Stimulated activated effector memory CD8-positive, alpha-beta T cell treated with anti-CD3 and anti-CD28 coated beads, Interleukin-12 subunit alpha, Interleukin-12 subunit beta, amount 100 ng/mL, for 72 hours (primary cell): ENCODE data around the gene PERP.
"Not testable (repeated sequence)": the region's sequence is repeated elsewhere in the genome, so short reads cannot be mapped to it uniquely, and the experiment has no call there.

Source experiments
- ATAC-seq: fragments of 150-1000 bp; cut with Tn5 transposase; 2 replicates; pipeline ENCODE4 v1.10.0; 2021
- DNase-seq, 2 donors: peaks; one replicate each; pipeline ENCODE4 v3.0.0; 2021 to 2022; ENCODE audit warnings: low spot score in 2 of 2
- H3K27ac Mint-ChIP-seq: one replicate; pipeline ENCODE4 v1.8.0; 2022; ENCODE audit warnings: mild to moderate bottlenecking, mixed read lengths
- H3K36me3 Mint-ChIP-seq: one replicate; pipeline ENCODE4 v1.8.0; 2022; ENCODE audit warnings: mild to moderate bottlenecking, mixed read lengths
- H3K4me1 Mint-ChIP-seq: one replicate; pipeline ENCODE4 v1.8.0; 2022; ENCODE audit warnings: mixed read lengths
- H3K4me3 Mint-ChIP-seq: one replicate; pipeline ENCODE4 v1.8.0; 2022; ENCODE audit warnings: mild to moderate bottlenecking, mixed read lengths
- H3K9me3 Mint-ChIP-seq: one replicate; pipeline ENCODE4 v1.8.0; 2022; ENCODE audit warnings: mixed read lengths

PERP gene

GRCh38 chr6:138107078-138107751 lies at the start of gene PERP:
TSS of gene PERP (minus strand) at chr6:138107419. CDS start at chr6:138107340, 79 bp downstream.
- H3K9me3 Mint-ChIP-seq: no peaks in the 10 kb centered on the region
- H3K36me3 Mint-ChIP-seq: peaks cover 15% of the 10 kb centered on the region
- peaks cover 26% of the 10 kb centered on the region for H3K4me1 Mint-ChIP-seq
- peak within 1 kb of the TSS; percentile 94 for H3K4me3 Mint-ChIP-seq
- H3K27ac Mint-ChIP-seq: peak within 1 kb of the TSS; percentile 93
- DNase-seq (peak; percentile 59 to 80), ATAC-seq (peak; percentile 95)

- Mint-ChIP-seq H3K9me3 (peaks cover 10% of the 10 kb centered on the region), H3K27ac (no peak overlapping the region), H3K36me3 (no peaks in the 10 kb centered on the region), H3K4me3 (no peak overlapping the region), H3K4me1 (no peaks in the 10 kb centered on the region)
- no peak for ATAC-seq
- no peak for DNase-seq
Measured at GRCh38 chr6:138155443-138155842, 48.2 kb upstream of the PERP start.

GRCh38 chr6:138146544-138146943 lies 39.3 kb upstream of the PERP start:
- ATAC-seq: no peak
- H3K36me3 Mint-ChIP-seq: no peaks in the 10 kb centered on the region
- H3K4me3 Mint-ChIP-seq: no peak overlapping the region
- H3K9me3 Mint-ChIP-seq: no peaks in the 10 kb centered on the region
- DNase-seq: no peak
- H3K27ac Mint-ChIP-seq: no peak overlapping the region
- H3K4me1 Mint-ChIP-seq: no peaks in the 10 kb centered on the region

GRCh38 chr6:138145402-138145801 lies 38.2 kb upstream of the PERP start:
- ATAC-seq (no peak), DNase-seq (no peak)
- H3K9me3 Mint-ChIP-seq: no peaks in the 10 kb centered on the region
- no peak overlapping the region for H3K27ac Mint-ChIP-seq
- no peaks in the 10 kb centered on the region for H3K4me1 Mint-ChIP-seq
- no peak overlapping the region for H3K4me3 Mint-ChIP-seq
- no peaks in the 10 kb centered on the region for H3K36me3 Mint-ChIP-seq

- Mint-ChIP-seq H3K4me3 (no peak overlapping the region), H3K4me1 (no peaks in the 10 kb centered on the region), H3K9me3 (no peaks in the 10 kb centered on the region), H3K36me3 (no peaks in the 10 kb centered on the region), H3K27ac (no peak overlapping the region)
- ATAC-seq (no peak), DNase-seq (no peak)
Measured at GRCh38 chr6:138142806-138143205, 35.6 kb upstream of the PERP start.

GRCh38 chr6:138129190-138129589 lies 22.0 kb upstream of the PERP start:
- Mint-ChIP-seq H3K9me3 (no peaks in the 10 kb centered on the region), H3K36me3 (no peaks in the 10 kb centered on the region), H3K4me3 (no peak overlapping the region), H3K27ac (no peak overlapping the region), H3K4me1 (no peaks in the 10 kb centered on the region)
- no peak for DNase-seq
- ATAC-seq: peak; percentile 13

- DNase-seq (no peak), ATAC-seq (no peak)
- H3K4me1 Mint-ChIP-seq: no peaks in the 10 kb centered on the region
- no peaks in the 10 kb centered on the region for H3K9me3 Mint-ChIP-seq
- no peak overlapping the region for H3K4me3 Mint-ChIP-seq
- no peaks in the 10 kb centered on the region for H3K36me3 Mint-ChIP-seq
- H3K27ac Mint-ChIP-seq: no peak overlapping the region
Measured at GRCh38 chr6:138128096-138128495, 20.9 kb upstream of the PERP start.

- Mint-ChIP-seq H3K4me1 (no peaks in the 10 kb centered on the region), H3K4me3 (no peak overlapping the region), H3K36me3 (no peaks in the 10 kb centered on the region), H3K27ac (no peak overlapping the region), H3K9me3 (no peaks in the 10 kb centered on the region)
- no peak for DNase-seq
- no peak for ATAC-seq
Measured at GRCh38 chr6:138124096-138124495, 16.9 kb upstream of the PERP start.

GRCh38 chr6:138119976-138120375 lies 12.8 kb upstream of the PERP start:
- no peak for ATAC-seq
- no peak overlapping the region for H3K4me3 Mint-ChIP-seq
- H3K27ac Mint-ChIP-seq: no peak overlapping the region
- peaks cover 7% of the 10 kb centered on the region for H3K4me1 Mint-ChIP-seq
- no peaks in the 10 kb centered on the region for H3K9me3 Mint-ChIP-seq
- no peak for DNase-seq
- H3K36me3 Mint-ChIP-seq: peaks cover 5% of the 10 kb centered on the region

- not testable (repeated sequence) for ATAC-seq, H3K9me3 Mint-ChIP-seq, H3K4me1 Mint-ChIP-seq, H3K4me3 Mint-ChIP-seq, DNase-seq, H3K36me3 Mint-ChIP-seq, H3K27ac Mint-ChIP-seq
Measured at GRCh38 chr6:138119229-138119628, 12.0 kb upstream of the PERP start.

GRCh38 chr6:138117376-138117914 lies 10.2 kb upstream of the PERP start:
- peaks cover 7% of the 10 kb centered on the region for H3K4me1 Mint-ChIP-seq
- no peak overlapping the region for H3K4me3 Mint-ChIP-seq
- H3K36me3 Mint-ChIP-seq: peaks cover 5% of the 10 kb centered on the region
- no peak overlapping the region for H3K27ac Mint-ChIP-seq
- no peak for ATAC-seq
- H3K9me3 Mint-ChIP-seq: no peaks in the 10 kb centered on the region
- DNase-seq: no peak

GRCh38 chr6:138116661-138116999 lies 9.4 kb upstream of the PERP start:
- no peaks in the 10 kb centered on the region for H3K9me3 Mint-ChIP-seq
- peaks cover 5% of the 10 kb centered on the region for H3K36me3 Mint-ChIP-seq

GRCh38 chr6:138115877-138116660 lies 8.8 kb upstream of the PERP start:
- H3K36me3 Mint-ChIP-seq: peaks cover 5% of the 10 kb centered on the region
- H3K4me1 Mint-ChIP-seq: peaks cover 7% of the 10 kb centered on the region
- no peaks in the 10 kb centered on the region for H3K9me3 Mint-ChIP-seq
- DNase-seq (no peak), ATAC-seq (peak; percentile 87)
- H3K27ac Mint-ChIP-seq: no peak overlapping the region
- H3K4me3 Mint-ChIP-seq: no peak overlapping the region

More at GRCh38 chr6:138116661-138116999, 9.4 kb upstream of the PERP start:
- Mint-ChIP-seq H3K4me1 (peaks cover 7% of the 10 kb centered on the region), H3K4me3 (no peak overlapping the region), H3K27ac (no peak overlapping the region)
- DNase-seq (no peak), ATAC-seq (no peak)

- Mint-ChIP-seq H3K36me3 (peaks cover 5% of the 10 kb centered on the region), H3K27ac (no peak overlapping the region), H3K4me3 (no peak overlapping the region), H3K4me1 (peaks cover 7% of the 10 kb centered on the region), H3K9me3 (no peaks in the 10 kb centered on the region)
- ATAC-seq (no peak), DNase-seq (no peak)
Measured at GRCh38 chr6:138115201-138115600, 8.0 kb upstream of the PERP start.

- no peak overlapping the region for H3K4me3 Mint-ChIP-seq
- no peak overlapping the region for H3K27ac Mint-ChIP-seq
- H3K4me1 Mint-ChIP-seq: peaks cover 12% of the 10 kb centered on the region
- H3K36me3 Mint-ChIP-seq: peaks cover 5% of the 10 kb centered on the region
- ATAC-seq: no peak
- no peaks in the 10 kb centered on the region for H3K9me3 Mint-ChIP-seq
- no peak for DNase-seq
Measured at GRCh38 chr6:138113588-138114210, 6.5 kb upstream of the PERP start.
